Measurements from ENCODE around the gene DYNLL1. TPM values are rescaled to one million over a fixed set of nuclear protein-coding genes. Genes with fewer than 3 reads are reported as not detected.

DYNLL1 gene
- total and polyA plus RNA-seq, 2 of the 13 experiments (the other 11 are each of a cell fraction or from before 2014, with no cell fraction given), result 271 to 294 TPM

DNA sequence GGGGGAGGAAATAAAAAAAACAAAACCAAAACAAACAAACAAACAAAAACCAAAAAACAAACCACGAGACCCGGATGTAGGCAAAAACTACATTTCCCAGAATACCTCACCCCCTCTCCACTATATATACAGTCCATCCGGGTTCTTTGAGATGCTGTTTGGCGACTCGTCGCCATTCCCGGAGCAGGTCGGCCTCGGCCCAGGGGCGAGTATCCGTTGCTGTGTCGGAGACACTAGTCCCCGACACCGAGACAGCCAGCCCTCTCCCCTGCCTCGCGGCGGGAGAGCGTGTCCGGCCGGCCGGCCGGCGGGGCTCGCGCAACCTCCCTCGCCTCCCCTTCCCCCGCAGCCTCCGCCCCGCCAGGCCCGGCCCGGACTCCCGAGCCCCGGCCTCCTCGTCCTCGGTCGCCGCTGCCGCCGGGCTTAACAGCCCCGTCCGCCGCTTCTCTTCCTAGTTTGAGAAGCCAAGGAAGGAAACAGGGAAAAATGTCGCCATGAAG, 38.3 kb downstream of the DYNLL1 start, which contains the start of gene RNF10 (continued):
- TF ChIP-seq PBX3 (CRISPR knock-in tag; IDR thresholded peaks at IDR 0.05; ENCODE audit: borderline replicate concordance) (no peak), ZNF382 (CRISPR knock-in tag; IDR thresholded peaks at IDR 0.05; ENCODE audit: borderline replicate concordance) (no peak), ZNF816 (CRISPR knock-in tag; IDR thresholded peaks at IDR 0.05; ENCODE audit: borderline replicate concordance) (0 out of 2 replicates have a peak, but pooled peaks have one; percentile 32), ZNF83 (CRISPR knock-in tag; IDR thresholded peaks at IDR 0.05; ENCODE audit: borderline replicate concordance) (no peak), NR3C1 (CRISPR knock-in tag; IDR thresholded peaks at IDR 0.05) (no peak), POLR2AphosphoS2 (IDR thresholded peaks at IDR 0.05; ENCODE audit: low read depth, low read length) (peak; percentile 48; the same call in 1 of the 2 replicates), NFE2L2 (IDR thresholded peaks at IDR 0.05; ENCODE audit: low read length) (no peak), TAF1 (CRISPR knock-in tag; IDR thresholded peaks at IDR 0.05) (peak; percentile 65), MBD4 (IDR thresholded peaks at IDR 0.05; ENCODE audit: borderline replicate concordance, low read length) (no peak), ZMAT3 (CRISPR knock-in tag; conservative IDR thresholded peaks at IDR 0.05) (no peak; the same call in 1 of the 2 replicates), JARID2 (CRISPR knock-in tag; IDR thresholded peaks at IDR 0.05; ENCODE audit: insufficient replicate concordance) (no peak), GTF2F1 (IDR thresholded peaks at IDR 0.05; ENCODE audit: low read length) (no peak), YEATS2 (CRISPR knock-in tag; IDR thresholded peaks at IDR 0.05; ENCODE audit: borderline replicate concordance) (0 out of 2 replicates have a peak, but pooled peaks have one; percentile 28), NKX3-1 (CRISPR knock-in tag; IDR thresholded peaks at IDR 0.05) (no peak; the same call in 1 of the 2 replicates), ZNF552 (CRISPR knock-in tag; IDR thresholded peaks at IDR 0.05; ENCODE audit: borderline replicate concordance) (no peak), SYNCRIP (IDR thresholded peaks at IDR 0.05; ENCODE audit: insufficient read depth, low read depth, low read length) (no peak), KMT2A (CRISPR knock-in tag; IDR thresholded peaks at IDR 0.05) (no peak; the same call in 1 of the 2 replicates), BORCS8-MEF2B (CRISPR knock-in tag; IDR thresholded peaks at IDR 0.05) (no peak), PCBP2 (optimal IDR thresholded peaks at IDR 0.05; ENCODE audit: low read depth, low read length, poor library complexity, severe bottlenecking) (no peak), PAX8 (CRISPR knock-in tag; IDR thresholded peaks at IDR 0.05; ENCODE audit: borderline replicate concordance) (0 out of 2 replicates have a peak, but pooled peaks have one; percentile 43), KDM4B (CRISPR knock-in tag; IDR thresholded peaks at IDR 0.05) (no peak), POGK (CRISPR knock-in tag; conservative IDR thresholded peaks at IDR 0.05) (no peak; the same call in 1 of the 2 replicates)
- TF ChIP-seq, protein P1, sequence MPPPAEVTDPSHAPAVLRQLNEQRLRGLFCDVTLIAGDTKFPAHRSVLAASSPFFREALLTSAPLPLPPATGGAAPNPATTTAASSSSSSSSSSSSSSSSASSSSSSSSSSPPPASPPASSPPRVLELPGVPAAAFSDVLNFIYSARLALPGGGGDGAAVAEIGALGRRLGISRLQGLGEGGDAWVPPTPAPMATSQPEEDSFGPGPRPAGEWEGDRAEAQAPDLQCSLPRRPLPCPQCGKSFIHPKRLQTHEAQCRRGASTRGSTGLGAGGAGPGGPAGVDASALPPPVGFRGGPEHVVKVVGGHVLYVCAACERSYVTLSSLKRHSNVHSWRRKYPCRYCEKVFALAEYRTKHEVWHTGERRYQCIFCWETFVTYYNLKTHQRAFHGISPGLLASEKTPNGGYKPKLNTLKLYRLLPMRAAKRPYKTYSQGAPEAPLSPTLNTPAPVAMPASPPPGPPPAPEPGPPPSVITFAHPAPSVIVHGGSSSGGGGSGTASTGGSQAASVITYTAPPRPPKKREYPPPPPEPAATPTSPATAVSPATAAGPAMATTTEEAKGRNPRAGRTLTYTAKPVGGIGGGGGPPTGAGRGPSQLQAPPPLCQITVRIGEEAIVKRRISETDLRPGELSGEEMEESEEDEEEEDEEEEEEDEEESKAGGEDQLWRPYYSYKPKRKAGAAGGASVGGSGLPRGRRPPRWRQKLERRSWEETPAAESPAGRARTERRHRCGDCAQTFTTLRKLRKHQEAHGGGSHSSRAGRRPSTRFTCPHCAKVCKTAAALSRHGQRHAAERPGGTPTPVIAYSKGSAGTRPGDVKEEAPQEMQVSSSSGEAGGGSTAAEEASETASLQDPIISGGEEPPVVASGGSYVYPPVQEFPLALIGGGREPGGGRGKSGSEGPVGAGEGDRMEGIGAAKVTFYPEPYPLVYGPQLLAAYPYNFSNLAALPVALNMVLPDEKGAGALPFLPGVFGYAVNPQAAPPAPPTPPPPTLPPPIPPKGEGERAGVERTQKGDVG (CRISPR knock-in tag; IDR thresholded peaks at IDR 0.05; ENCODE audit: borderline replicate concordance), result no peak
- TF ChIP-seq, protein P2, sequence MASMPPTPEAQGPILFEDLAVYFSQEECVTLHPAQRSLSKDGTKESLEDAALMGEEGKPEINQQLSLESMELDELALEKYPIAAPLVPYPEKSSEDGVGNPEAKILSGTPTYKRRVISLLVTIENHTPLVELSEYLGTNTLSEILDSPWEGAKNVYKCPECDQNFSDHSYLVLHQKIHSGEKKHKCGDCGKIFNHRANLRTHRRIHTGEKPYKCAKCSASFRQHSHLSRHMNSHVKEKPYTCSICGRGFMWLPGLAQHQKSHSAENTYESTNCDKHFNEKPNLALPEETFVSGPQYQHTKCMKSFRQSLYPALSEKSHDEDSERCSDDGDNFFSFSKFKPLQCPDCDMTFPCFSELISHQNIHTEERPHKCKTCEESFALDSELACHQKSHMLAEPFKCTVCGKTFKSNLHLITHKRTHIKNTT (CRISPR knock-in tag; IDR thresholded peaks at IDR 0.05), result no peak
